Natural killer cell (primary cell): ENCODE measurements around the gene MCEE. TPM values are rescaled to one million over a fixed set of nuclear protein-coding genes. Genes with fewer than 3 reads are reported as not detected.
A peak's percentile ranks its signal among the peaks of the same experiment; 100 is the strongest.
"Not testable (repeated sequence)": the region's sequence is repeated elsewhere in the genome, so short reads cannot be mapped to it uniquely, and the experiment has no call there.

Source experiments
- ATAC-seq, 3 donors: fragments of 150-1000 bp in 2 of 3; fragments of 200-7000 bp in 1 of 3; cut with Tn5 transposase; 1 replicate in 1 of 3; 2 replicates in 2 of 3; pipeline ENCODE4 v1.10.0; 2021; ENCODE audit warnings: mild to moderate bottlenecking in 2 of 3, moderate library complexity in 2 of 3
- DNase-seq, 2 donors: peaks; one replicate each; pipeline versions ENCODE4 v3.0.0 to v3.0.0-alpha.2; 2013 to 2021; ENCODE audit warnings: mixed read lengths in 1 of 2
- H3K27ac ChIP-seq: one replicate; pipeline ENCODE4 v1.5.1; 2013; ENCODE audit warnings: mild to moderate bottlenecking, low read length
- H3K27me3 ChIP-seq: one replicate; pipeline ENCODE4 v1.6.1; 2013; ENCODE audit warnings: low read length; ENCODE audit not compliant: control insufficient read depth, insufficient read depth
- H3K36me3 ChIP-seq: one replicate; pipeline ENCODE4 v1.6.1; 2013; ENCODE audit warnings: low read length; ENCODE audit not compliant: control insufficient read depth, insufficient read depth
- H3K4me1 ChIP-seq: one replicate; pipeline ENCODE4 v1.6.1; 2013; ENCODE audit warnings: low read length; ENCODE audit not compliant: control insufficient read depth, insufficient read depth
- H3K4me3 ChIP-seq: one replicate; pipeline ENCODE4 v1.5.1; 2013; ENCODE audit warnings: low read length
- H3K9me3 ChIP-seq: one replicate; pipeline ENCODE4 v1.6.1; 2013; ENCODE audit warnings: low read length; ENCODE audit not compliant: control insufficient read depth, insufficient read depth
- H3K27ac Mint-ChIP-seq, 2 donors: one replicate each; pipeline ENCODE4 v1.8.0; 2022; ENCODE audit warnings: mild to moderate bottlenecking in 2 of 2, mixed read lengths in 2 of 2, moderate library complexity in 1 of 2
- H3K27me3 Mint-ChIP-seq, 2 donors: one replicate each; pipeline ENCODE4 v1.8.0; 2022; ENCODE audit warnings: low read depth in 2 of 2, mixed read lengths in 2 of 2
- H3K36me3 Mint-ChIP-seq: one replicate; pipeline ENCODE4 v1.8.0; 2022; ENCODE audit warnings: mixed read lengths
- H3K4me1 Mint-ChIP-seq, 2 donors: one replicate each; pipeline ENCODE4 v1.8.0; 2022; ENCODE audit warnings: mixed read lengths in 2 of 2
- H3K4me3 Mint-ChIP-seq: one replicate; pipeline ENCODE4 v1.8.0; 2022; ENCODE audit warnings: mild to moderate bottlenecking, moderate library complexity, mixed read lengths
- H3K9me3 Mint-ChIP-seq, 2 donors: one replicate each; pipeline ENCODE4 v1.8.0; 2022; ENCODE audit warnings: mixed read lengths in 2 of 2
- CTCF ChIP-seq: fragments of 200-600 bp; IDR thresholded peaks from one replicate; pipeline ENCODE4 v1.8.0; 2022; ENCODE audit warnings: antibody characterized with exemption
- WGBS: methylation state at CpG from one replicate; pipeline ENCODE4 v1.1.7; 2013; ENCODE audit warnings: missing lambda C conversion rate; ENCODE audit not compliant: insufficient coverage; 5-methylcytosine and 5-hydroxymethylcytosine counted together
- intact Hi-C: fragments of 100-400 bp; cut with micrococcal nuclease; formaldehyde crosslinking; loops from one replicate; pipeline ENCODE4 v1.14.2; 2022
- total RNA-seq, 4 donors: library from RNA; stranded (reverse); fragments of 120-200 nt in 1 of 4; gene quantifications; one replicate each; pipeline versions ENCODE4 v1.2.3 to v1.2.4, GENCODE V29; 2013 to 2022

Gene MCEE
- total RNA-seq, 3 donors from 2014 or later (not counting 1 experiment from before 2014, with no cell fraction given): 8.4 to 10.4 (median 8.7) TPM

DNA sequence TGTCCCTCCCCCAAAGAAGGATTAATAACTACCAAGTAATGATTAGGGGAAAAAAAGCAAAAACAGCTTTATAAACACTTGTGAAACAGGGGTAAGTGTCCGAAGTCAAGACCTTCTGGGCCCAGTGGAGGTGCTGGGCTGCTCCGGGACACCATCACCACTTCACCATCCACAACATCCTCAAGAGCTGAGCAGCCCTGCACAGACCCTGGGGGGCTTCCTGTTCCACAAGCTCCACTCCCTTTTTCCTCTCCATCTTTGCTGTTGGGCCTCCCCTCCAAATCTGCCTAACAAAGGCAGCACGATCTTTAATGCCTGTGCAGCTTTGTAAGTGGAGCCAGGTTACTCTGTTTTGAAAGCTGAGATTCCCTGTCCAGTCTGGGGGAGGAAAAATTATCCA, 46.7 kb downstream of the MCEE start:
- H3K4me3 Mint-ChIP-seq, intact Hi-C loops, DNase-seq, H3K9me3 ChIP-seq, H3K27me3 ChIP-seq, H3K4me3 ChIP-seq, H3K36me3 ChIP-seq, ATAC-seq, H3K36me3 Mint-ChIP-seq, H3K9me3 Mint-ChIP-seq, H3K27ac ChIP-seq: not testable (repeated sequence)
- peaks cover 14% of the 10 kb centered on the region for H3K4me1 ChIP-seq
- Mint-ChIP-seq H3K27ac (peak overlapping the region in 1 of 2 donors; percentile 64), H3K4me1 (peaks cover 10 to 14% of the 10 kb centered on the region in 2 donors), H3K27me3 (peaks cover 8 to 26% of the 10 kb centered on the region in 2 donors)
- WGBS: no CpG with 5 or more reads among the region's 3 CpGs

DNA sequence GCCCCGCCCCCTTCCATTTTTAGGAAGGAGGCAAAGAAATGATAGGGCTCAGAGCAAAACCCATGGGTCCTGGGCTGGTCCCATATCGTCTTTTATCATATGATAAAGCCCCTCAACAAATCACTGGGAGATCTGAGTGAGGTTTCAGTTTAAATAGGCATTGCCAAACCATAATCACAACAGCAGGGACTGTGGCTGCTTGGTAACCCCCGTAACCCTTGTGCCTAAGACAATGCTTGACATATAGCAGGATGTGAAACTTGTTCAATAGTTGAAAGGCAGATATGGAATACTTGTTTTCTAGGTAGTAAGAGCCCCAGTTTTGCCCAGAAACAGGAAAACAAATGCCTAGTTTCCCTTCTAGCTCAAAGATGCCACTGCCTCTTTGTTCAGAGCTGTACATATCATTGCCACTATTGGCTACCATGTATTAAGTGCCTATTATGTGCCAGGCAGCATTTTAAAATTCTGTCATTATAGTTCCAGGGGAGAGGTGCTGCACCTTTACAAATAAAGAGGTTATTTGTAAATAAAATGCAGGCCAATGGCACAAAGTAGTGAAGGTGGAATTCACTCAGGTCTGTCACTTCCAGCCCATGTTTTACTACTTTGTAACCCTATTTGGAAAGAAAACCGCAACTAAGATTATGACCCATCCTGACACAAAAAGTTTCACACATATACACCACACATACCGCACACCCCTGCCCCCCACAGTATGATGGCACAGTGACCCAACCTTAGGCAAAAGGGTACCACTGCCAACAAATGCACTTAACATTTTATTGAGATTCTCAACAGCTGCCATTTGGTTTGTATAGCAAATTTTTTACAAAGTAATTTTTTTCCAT, 47.4 kb downstream of the MCEE start:
- H3K27ac Mint-ChIP-seq: peak overlapping the region in 1 of 2 donors; percentile 64

DNA sequence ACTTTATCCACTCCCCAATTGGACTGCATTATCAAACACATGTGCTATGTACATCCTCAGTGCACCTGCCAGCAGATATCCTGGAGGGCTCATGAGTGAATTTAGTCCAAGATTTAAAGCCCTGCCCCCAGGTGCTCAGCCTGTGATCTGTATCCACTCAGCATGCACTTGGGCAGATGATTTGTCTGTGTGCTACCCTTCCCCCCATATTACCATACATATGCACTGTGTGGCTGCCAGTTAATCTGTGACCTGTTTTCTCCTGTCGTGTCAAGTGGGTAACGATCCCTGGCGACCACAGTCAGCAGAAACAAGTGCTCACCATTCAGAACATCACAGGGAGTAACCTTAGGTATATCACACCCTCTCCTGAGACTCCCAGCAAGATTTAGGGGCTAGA, 51.4 kb downstream of the MCEE start:
- Histone ChIP-seq H3K4me1 (peaks cover 13% of the 10 kb centered on the region), H3K4me3 (no peak overlapping the region), H3K27ac (no peak overlapping the region), H3K36me3 (peaks cover 44% of the 10 kb centered on the region), H3K27me3 (no peaks in the 10 kb centered on the region), H3K9me3 (no peaks in the 10 kb centered on the region)
- no peaks in the 10 kb centered on the region for H3K9me3 Mint-ChIP-seq
- no peak for TF ChIP-seq CTCF
- peaks cover 17 to 18% of the 10 kb centered on the region in 2 donors for H3K4me1 Mint-ChIP-seq
- H3K27ac Mint-ChIP-seq: peak overlapping the region in 1 of 2 donors; percentile 23
- peaks cover 10% of the 10 kb centered on the region for H3K36me3 Mint-ChIP-seq
- intact Hi-C loops: no loop called here
- 88% methylated on average over 3 of the region's 3 CpGs for WGBS
- DNase-seq (no peak), ATAC-seq (no peak)
- no peak overlapping the region for H3K4me3 Mint-ChIP-seq
- H3K27me3 Mint-ChIP-seq: no peaks in the 10 kb centered on the region

More for the DNA sequence above, 47.4 kb downstream of the MCEE start:
- no peak for DNase-seq
- WGBS: 51% methylated on average over 5 of the region's 5 CpGs
- Mint-ChIP-seq H3K36me3 (peaks cover 10% of the 10 kb centered on the region), H3K9me3 (no peaks in the 10 kb centered on the region), H3K27me3 (peaks cover 8 to 22% of the 10 kb centered on the region in 2 donors), H3K4me1 (peaks cover 10 to 14% of the 10 kb centered on the region in 2 donors), H3K4me3 (peak overlapping the region; percentile 4)
- no peak for TF ChIP-seq CTCF
- ATAC-seq: peak in 2 of 3 donors; percentile 54 to 68
- Histone ChIP-seq H3K4me3 (no peak overlapping the region), H3K27ac (no peak overlapping the region), H3K4me1 (peaks cover 14% of the 10 kb centered on the region), H3K9me3 (no peaks in the 10 kb centered on the region), H3K36me3 (peaks cover 13% of the 10 kb centered on the region), H3K27me3 (no peaks in the 10 kb centered on the region)
- intact Hi-C loops: no loop called here

GRCh38 chr2:71074893-71075395, 55.1 kb downstream of the MCEE start:
- H3K4me1 Mint-ChIP-seq: peaks cover 33 to 35% of the 10 kb centered on the region in 2 donors
- H3K4me3 Mint-ChIP-seq: no peak overlapping the region
- WGBS: 64% methylated on average over 2 of the region's 2 CpGs
- Histone ChIP-seq H3K27me3 (no peaks in the 10 kb centered on the region), H3K9me3 (no peaks in the 10 kb centered on the region), H3K4me1 (peaks cover 38% of the 10 kb centered on the region), H3K4me3 (no peak overlapping the region), H3K27ac (no peak overlapping the region), H3K36me3 (peaks cover 50% of the 10 kb centered on the region)
- H3K36me3 Mint-ChIP-seq: peaks cover 10% of the 10 kb centered on the region
- TF ChIP-seq CTCF: no peak
- intact Hi-C loops: no loop called here
- H3K27me3 Mint-ChIP-seq: no peaks in the 10 kb centered on the region
- no peaks in the 10 kb centered on the region for H3K9me3 Mint-ChIP-seq
- DNase-seq (no peak), ATAC-seq (no peak)
- H3K27ac Mint-ChIP-seq: no peak overlapping the region
